Measurements from ENCODE around the gene HLA-DQB2.
"Not testable (repeated sequence)": the region's sequence is repeated elsewhere in the genome, so short reads cannot be mapped to it uniquely, and the experiment has no call there.

The HLA-DQB2 gene

DNA sequence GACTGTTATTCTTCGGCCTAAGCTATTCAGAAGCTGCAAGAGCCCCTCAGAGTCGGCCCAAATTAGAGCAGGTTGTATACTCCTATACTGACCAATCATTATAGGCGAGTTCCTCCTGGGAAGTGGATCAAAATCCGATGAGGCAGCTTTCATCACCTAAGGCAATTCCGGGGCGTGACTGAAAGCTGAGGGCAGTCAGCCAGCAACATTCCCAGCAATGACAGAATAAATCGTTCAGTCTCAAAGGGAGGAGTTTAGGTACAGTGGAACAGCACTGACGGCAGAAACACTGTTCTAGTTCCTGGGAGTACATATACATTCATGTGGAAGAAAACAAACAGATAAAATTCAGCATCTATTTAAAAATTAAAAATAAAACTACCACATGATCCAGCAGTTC is 10.8 kb downstream of the HLA-DQB2 start:
- TF ChIP-seq, protein P1, sequence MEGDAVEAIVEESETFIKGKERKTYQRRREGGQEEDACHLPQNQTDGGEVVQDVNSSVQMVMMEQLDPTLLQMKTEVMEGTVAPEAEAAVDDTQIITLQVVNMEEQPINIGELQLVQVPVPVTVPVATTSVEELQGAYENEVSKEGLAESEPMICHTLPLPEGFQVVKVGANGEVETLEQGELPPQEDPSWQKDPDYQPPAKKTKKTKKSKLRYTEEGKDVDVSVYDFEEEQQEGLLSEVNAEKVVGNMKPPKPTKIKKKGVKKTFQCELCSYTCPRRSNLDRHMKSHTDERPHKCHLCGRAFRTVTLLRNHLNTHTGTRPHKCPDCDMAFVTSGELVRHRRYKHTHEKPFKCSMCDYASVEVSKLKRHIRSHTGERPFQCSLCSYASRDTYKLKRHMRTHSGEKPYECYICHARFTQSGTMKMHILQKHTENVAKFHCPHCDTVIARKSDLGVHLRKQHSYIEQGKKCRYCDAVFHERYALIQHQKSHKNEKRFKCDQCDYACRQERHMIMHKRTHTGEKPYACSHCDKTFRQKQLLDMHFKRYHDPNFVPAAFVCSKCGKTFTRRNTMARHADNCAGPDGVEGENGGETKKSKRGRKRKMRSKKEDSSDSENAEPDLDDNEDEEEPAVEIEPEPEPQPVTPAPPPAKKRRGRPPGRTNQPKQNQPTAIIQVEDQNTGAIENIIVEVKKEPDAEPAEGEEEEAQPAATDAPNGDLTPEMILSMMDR (IDR thresholded peaks at IDR 0.05; ENCODE audit: low read depth, low read length) = no peak
- DNase-seq (ENCODE audit: low read depth in 2 of 2) = peak in 1 of 2 donors; percentile 43
- no peak overlapping the region for H3K4me3 ChIP-seq (replicated peaks in 1 of 2; ENCODE audit: low read depth in 2 of 2, low read length in 2 of 2)

DNA sequence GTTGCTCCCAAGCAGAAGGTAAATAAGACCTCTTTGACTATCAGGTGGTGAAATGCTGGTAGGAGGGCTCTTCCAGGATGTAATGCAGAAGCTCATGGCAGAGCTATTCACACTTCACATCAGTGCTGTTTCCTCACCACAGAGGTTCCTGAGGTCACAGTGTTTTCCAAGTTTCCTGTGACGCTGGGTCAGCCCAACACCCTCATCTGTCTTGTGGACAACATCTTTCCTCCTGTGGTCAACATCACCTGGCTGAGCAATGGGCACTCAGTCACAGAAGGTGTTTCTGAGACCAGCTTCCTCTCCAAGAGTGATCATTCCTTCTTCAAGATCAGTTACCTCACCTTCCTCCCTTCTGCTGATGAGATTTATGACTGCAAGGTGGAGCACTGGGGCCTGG is 17.7 kb downstream of the HLA-DQB2 start:
- DNase-seq (ENCODE audit: low read depth in 2 of 2); H3K4me3 ChIP-seq (replicated peaks in 1 of 2; ENCODE audit: low read depth in 2 of 2, low read length in 2 of 2): not testable (repeated sequence)

DNA sequence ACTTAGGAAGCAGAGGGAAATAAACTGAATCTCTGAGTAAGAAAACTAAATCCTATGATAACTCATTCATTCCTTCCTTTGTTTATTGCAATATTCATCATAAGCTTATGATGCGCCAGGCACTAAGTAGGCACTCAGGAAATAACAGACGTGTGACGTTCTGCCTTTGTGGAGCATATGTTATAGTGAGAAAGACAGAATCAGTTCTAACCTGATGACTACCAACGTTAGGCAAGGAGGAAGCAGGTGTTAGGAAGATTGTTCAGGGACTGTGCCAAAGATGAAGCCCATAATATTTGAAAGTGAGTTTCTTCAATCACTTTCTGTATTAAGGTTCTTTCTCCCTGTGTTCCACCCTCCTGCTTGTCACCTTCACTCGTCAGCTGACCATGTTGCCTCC is 18.6 kb downstream of the HLA-DQB2 start:
- TF ChIP-seq, protein P1 (IDR thresholded peaks at IDR 0.05; ENCODE audit: low read depth, low read length) = no peak
- no peak overlapping the region for H3K4me3 ChIP-seq (replicated peaks in 1 of 2; ENCODE audit: low read depth in 2 of 2, low read length in 2 of 2)
- DNase-seq (ENCODE audit: low read depth in 2 of 2) = no peak

DNA sequence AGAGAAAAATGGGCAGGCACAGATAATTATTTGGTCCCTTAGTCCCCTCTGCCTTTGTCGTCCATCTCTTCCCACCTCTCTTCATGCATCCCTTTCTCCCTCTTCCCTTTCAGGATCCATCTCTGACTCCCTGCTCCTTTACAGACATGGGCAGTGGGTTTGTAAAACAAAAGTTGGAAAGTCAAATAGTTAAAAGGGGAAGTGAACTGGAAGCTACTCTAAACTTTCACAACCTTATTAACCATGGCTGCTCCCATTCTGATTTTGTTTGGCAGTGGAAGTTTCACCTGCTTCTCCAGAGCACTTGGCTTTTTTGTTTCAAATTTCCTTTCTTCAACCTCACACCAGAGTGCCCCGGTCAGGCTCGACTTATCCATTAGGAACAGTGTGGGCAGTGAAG is 21.0 kb downstream of the HLA-DQB2 start:
- DNase-seq (ENCODE audit: low read depth in 2 of 2) = no peak

DNA sequence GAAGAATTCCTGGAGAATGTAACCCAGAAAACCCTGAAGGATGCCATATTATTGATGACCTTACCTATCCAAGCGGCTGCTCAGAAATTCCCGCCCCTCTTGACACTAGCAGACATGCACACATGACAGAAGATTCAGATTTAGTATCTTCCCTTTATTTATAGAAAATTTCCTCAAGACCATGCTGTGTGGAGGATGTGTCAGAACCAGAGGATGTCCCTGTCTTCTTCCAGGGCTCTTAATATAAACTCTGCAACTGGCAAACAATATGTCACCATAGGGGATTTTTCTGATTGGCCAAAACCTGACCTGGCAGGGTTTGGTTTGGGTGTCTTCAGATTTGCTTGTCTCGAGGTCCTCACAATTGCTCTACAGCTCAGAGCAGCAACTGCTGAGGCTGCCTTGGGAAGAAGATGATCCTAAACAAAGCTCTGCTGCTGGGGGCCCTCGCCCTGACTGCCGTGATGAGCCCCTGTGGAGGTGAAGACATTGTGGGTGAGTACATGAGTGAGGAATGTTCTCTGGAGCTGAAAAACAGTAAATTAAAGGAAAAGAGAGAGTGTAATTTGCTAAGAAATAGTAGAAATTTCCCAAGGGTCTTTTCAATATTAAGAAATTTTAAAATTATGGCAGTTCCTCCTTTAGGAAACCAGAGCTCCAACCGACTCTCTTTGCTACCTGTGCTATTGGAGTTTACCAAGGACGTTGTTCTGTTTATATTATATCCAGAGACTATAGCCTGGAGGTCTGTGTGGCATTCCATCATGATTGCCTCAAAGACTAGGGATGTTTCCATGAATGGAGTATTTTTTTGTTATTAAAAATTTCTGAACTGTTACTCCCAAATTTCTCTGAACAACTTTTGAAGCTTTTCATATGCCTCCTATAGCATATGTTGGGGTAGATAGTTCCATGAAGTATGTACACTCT is 22.0 kb downstream of the HLA-DQB2 start, which contains the start of gene HLA-DQA2:
Gene HLA-DQA2 (plus strand): TSS at position 361 of the 930 bp plus-strand sequence. CDS start 53 bp downstream, at position 414.
- no peak within 1 kb of the TSS for H3K4me3 ChIP-seq (replicated peaks in 1 of 2; ENCODE audit: low read depth in 2 of 2, low read length in 2 of 2)
- DNase-seq (ENCODE audit: low read depth in 2 of 2) = no peak
- TF ChIP-seq, protein P1 (IDR thresholded peaks at IDR 0.05; ENCODE audit: low read depth, low read length) = no peak

More for the DNA sequence above, 21.0 kb downstream of the HLA-DQB2 start:
- no peak overlapping the region for H3K4me3 ChIP-seq (replicated peaks in 1 of 2; ENCODE audit: low read depth in 2 of 2, low read length in 2 of 2)
- TF ChIP-seq, protein P1 (IDR thresholded peaks at IDR 0.05; ENCODE audit: low read depth, low read length) = no peak

DNA sequence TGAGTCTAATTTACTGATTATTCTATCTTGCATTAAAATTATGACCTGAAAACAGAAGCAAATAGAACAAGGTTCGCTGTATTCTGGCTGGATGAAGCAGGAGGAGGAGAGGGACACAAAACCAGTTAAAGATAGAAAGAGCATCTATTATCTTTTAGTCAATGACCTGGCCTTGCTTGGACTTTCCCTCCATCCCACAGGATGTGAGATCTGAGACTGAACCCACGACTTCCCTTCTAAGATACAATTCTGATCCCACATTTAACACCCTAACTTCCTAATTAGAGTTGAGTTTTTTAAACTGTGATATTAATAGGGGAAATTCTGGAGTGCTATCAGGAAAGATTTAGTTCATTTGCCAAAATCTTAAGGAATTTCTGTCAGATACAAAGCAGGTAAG is 25.2 kb downstream of the HLA-DQB2 start:
- no peak for DNase-seq (ENCODE audit: low read depth in 2 of 2)
- TF ChIP-seq, protein P1 (IDR thresholded peaks at IDR 0.05; ENCODE audit: low read depth, low read length) = no peak
- H3K4me3 ChIP-seq (replicated peaks in 1 of 2; ENCODE audit: low read depth in 2 of 2, low read length in 2 of 2) = no peak overlapping the region

DNA sequence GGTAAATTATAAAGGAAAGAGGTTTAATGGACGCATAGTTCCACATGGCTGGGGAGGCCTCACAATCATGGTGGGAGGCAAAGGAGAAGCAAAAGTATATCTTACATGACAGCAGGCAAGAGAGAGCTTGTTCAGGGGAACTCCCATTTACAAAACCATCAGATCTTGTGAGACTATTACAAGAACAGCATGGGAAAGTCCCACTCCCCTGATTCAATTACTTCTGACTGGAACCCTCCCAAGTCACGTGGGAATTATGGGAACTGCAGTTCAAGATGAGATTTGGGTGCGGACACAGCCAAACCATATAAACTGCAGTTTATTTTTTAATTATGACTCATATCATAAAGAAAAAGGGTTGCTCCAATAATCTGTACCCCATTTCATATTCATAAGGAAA is 44.5 kb downstream of the HLA-DQB2 start:
- H3K4me3 ChIP-seq (replicated peaks in 1 of 2; ENCODE audit: low read depth in 2 of 2, low read length in 2 of 2) = no peak overlapping the region
- TF ChIP-seq, protein P1 (IDR thresholded peaks at IDR 0.05; ENCODE audit: low read depth, low read length) = no peak
- no peak for DNase-seq (ENCODE audit: low read depth in 2 of 2)

All from cardiac fibroblast (primary cell).